Fibroblast of skin of scalp (primary cell): ENCODE results near the gene COQ5. TPM values are rescaled to one million over a fixed set of nuclear protein-coding genes. Genes with fewer than 3 reads are reported as not detected.
"Not testable (repeated sequence)": the region's sequence is repeated elsewhere in the genome, so short reads cannot be mapped to it uniquely, and the experiment has no call there.

Experiments used
- DNase-seq: peaks from one replicate; pipeline ENCODE4 v3.0.0-alpha.2; 2013
- polyA plus RNA-seq, 2 experiments: library from polyadenylated mRNA; unstranded; fragments of 120-200 nt; gene quantifications; one replicate each; pipeline ENCODE4 v1.2.1, GENCODE V29; 2013; ENCODE audit not compliant: insufficient read length in 2 of 2

The COQ5 gene
- 30.5 TPM for polyA plus RNA-seq (2013, experiment 1 of 2; ENCODE audit: insufficient read length)
- 33.1 TPM for polyA plus RNA-seq (2013, experiment 2 of 2; ENCODE audit: insufficient read length)

GRCh38 chr12:120528861-120529525, at the start of gene COQ5:
Gene COQ5, minus strand, starts transcription at chr12:120529158. Its CDS starts 17 bp downstream, at chr12:120529141.
- DNase-seq, result peak; percentile 89

- DNase-seq, result peak; percentile 52
Observed at GRCh38 chr12:120574106-120574505, 45.1 kb upstream of the COQ5 start.

GRCh38 chr12:120573560-120573959, 44.6 kb upstream of the COQ5 start:
- no peak for DNase-seq

- DNase-seq, result no peak
Observed at GRCh38 chr12:120571299-120571698, 42.3 kb upstream of the COQ5 start.

- no peak for DNase-seq
Observed at GRCh38 chr12:120563495-120563894, 34.5 kb upstream of the COQ5 start.

GRCh38 chr12:120562906-120563305, 33.9 kb upstream of the COQ5 start:
- DNase-seq, result no peak

GRCh38 chr12:120557589-120557988, 28.6 kb upstream of the COQ5 start:
- no peak for DNase-seq

GRCh38 chr12:120554678-120555077, 25.7 kb upstream of the COQ5 start:
- DNase-seq, result no peak

- no peak for DNase-seq
Observed at GRCh38 chr12:120546050-120546386, 17.1 kb upstream of the COQ5 start.

- no peak for DNase-seq
Observed at GRCh38 chr12:120544691-120545090, 15.7 kb upstream of the COQ5 start.

GRCh38 chr12:120542166-120542565, 13.2 kb upstream of the COQ5 start:
- no peak for DNase-seq

- no peak for DNase-seq
Observed at GRCh38 chr12:120540445-120540844, 11.5 kb upstream of the COQ5 start.

- no peak for DNase-seq
Observed at GRCh38 chr12:120539303-120539702, 10.3 kb upstream of the COQ5 start.

GRCh38 chr12:120538281-120539156, 9.6 kb upstream of the COQ5 start:
- peak; percentile 7 for DNase-seq

- no peak for DNase-seq
Observed at GRCh38 chr12:120537856-120538220, 8.9 kb upstream of the COQ5 start.

GRCh38 chr12:120536064-120536791, 7.3 kb upstream of the COQ5 start:
- DNase-seq, result no peak

- peak; percentile 70 for DNase-seq
Observed at GRCh38 chr12:120534703-120535655, 6.0 kb upstream of the COQ5 start.

- DNase-seq, result peak; percentile 92
Observed at GRCh38 chr12:120534203-120534702, 5.3 kb upstream of the COQ5 start, which contains the start of gene RNF10. Gene RNF10, plus strand, starts transcription at chr12:120534356. Its CDS starts 456 bp downstream, at chr12:120534812.

- DNase-seq, result no peak
Observed at GRCh38 chr12:120532701-120533238, 3.8 kb upstream of the COQ5 start.

GRCh38 chr12:120530418-120530761, 1.4 kb upstream of the COQ5 start:
- DNase-seq, result not testable (repeated sequence)

- peak; percentile 50 for DNase-seq
Observed at GRCh38 chr12:120529641-120530417, 871 bp upstream of the COQ5 start.
